CD4-positive, alpha-beta T cell treated with Interleukin-21 for 1 hour (primary cell): ENCODE data around the gene DAO.
"Not testable (repeated sequence)": the region's sequence is repeated elsewhere in the genome, so short reads cannot be mapped to it uniquely, and the experiment has no call there.

ENCODE experiments used
- DNase-seq: peaks from one replicate; pipeline ENCODE4 v3.0.0-alpha.2; 2020

The DAO gene

DNA sequence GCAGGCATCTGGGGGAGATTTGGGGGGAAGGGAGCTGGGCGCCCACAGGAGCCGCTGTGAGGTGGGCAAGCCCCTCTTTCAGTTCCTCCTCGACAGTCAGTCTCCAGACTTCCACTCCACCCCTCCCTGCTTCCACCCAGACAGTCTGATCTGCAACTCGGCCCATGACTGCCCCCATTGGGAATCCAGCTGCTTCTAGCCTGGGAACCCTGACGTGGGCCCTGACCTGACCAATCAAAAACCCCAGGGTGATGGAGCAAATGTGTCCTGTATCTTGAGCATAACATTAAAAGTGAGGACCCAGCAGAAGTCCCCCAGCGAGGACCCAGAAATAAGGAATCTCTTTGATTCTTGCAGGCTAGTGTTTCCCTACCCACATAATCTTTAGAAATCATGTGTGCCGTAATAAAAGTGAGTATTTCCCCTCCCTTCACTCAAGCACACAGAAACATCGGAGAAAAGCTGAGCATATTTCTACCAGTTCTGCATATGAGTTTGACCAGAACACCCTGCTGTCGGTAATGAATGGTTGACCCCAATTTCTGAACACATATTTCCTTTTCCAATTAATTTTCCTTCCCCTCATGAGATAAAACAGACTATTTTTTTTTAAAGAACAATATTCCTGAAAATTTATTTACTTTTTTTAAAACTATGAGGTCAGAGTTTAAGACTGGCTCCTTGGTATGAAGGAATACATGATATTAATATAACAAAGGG, 28.9 kb upstream of the DAO start:
- DNase-seq = peak; percentile 33

DNA sequence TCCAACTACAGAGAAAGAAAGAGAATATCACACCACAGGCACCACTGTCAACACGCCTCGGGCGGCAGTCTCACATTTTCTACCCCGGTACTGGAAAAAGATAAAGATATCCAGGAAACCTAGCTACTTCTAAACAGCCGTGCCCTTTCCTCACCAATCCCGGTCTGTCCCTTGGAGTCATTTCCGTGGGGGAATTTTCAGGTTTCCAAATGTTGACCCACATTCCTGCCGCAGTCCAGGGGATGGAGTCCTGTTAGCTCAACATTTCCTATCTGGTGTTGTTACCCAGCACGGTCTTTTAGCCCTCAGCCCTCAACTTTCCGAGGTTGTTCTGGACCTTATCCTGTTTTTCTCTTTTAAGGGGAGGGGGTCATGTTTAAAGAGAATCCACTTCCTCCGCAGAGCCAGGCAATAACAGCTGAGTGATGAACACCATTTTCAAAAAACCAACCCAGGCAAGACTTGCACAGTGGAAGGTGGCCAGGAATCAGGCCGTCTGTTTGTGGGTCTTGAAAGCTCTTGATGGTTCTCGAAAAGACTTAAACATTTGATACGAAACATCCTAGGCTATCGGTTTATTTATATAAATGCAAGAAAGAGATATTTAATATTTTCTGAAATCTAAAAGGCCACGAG, 27.1 kb upstream of the DAO start:
- DNase-seq = no peak

GRCh38 chr12:108853426-108853825, 26.5 kb upstream of the DAO start:
- no peak for DNase-seq

GRCh38 chr12:108853981-108854446, 25.9 kb upstream of the DAO start:
- no peak for DNase-seq

DNA sequence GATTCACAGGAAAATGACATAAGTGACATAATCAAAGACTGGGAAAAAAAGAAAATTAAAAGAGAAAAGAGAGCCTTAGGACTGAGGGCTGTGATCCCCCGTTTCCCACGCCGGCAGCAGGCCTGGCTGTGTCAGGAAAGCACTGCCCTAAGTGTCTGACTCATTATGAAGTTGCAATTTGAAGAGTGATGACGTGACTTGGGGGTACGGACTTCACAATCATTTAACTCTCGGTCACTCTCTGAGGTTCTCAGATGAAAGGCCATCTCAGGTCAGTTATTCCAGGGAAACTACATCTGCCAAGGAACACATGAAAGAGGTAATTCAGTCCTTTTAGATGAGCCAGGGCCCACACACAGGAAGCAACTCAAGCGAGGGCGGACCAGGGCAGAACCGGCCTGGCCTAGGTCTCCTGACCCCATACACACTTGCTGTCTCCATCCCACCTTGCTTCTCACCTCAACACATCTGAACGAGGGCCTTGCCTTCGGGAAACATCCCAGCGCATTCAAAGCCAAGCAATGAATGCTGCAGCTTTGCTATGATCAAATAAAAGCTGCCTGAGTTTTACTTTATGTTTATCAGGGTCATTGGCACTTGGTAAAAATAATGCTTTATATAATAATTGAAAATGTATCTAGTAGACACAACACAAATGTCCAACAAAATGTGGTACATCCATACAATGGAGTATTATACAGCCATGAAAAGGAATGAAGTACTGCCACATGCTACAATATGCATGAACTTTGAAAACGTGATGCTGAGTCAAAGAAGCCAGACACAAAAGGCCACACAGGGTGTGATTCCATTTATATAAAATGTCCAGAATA, 25.2 kb upstream of the DAO start:
- DNase-seq = no peak

- DNase-seq = no peak
Measured at GRCh38 chr12:108855284-108856169, 24.4 kb upstream of the DAO start.

- no peak for DNase-seq
Measured at GRCh38 chr12:108856170-108856427, 23.8 kb upstream of the DAO start.

DNA sequence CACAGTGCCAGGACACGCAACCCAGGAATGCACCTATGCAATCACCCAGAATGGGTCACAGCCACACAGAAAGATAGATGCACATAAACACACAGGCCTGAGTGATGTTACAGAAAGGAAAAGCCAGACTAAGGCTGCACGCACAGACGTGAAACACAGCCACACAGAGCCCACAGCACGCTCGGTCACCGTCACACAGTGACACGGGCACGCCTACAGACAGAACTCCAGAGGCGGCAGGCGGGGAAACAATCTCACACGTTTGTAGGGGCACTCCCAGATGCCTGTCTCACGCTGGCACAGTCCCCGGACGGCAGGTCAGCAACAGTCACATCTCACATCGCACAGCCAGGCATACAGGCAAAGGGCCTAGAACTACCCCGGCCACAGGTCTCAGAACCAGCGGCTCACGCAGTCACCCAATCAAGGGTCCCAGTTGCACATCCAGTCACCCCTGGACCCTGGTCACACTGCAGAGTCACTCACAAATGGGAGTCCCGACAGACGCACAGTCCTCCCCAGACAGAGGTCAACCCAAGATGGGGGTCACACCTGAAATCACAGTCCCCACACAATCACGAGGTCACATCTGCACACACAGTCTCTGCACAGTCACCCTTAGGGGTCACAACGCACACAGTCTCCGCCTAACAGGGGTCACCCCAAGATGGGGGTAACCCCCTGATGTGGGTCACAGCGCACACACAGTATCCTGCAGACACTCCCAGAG, 23.3 kb upstream of the DAO start:
- DNase-seq = peak; percentile 60

DNA sequence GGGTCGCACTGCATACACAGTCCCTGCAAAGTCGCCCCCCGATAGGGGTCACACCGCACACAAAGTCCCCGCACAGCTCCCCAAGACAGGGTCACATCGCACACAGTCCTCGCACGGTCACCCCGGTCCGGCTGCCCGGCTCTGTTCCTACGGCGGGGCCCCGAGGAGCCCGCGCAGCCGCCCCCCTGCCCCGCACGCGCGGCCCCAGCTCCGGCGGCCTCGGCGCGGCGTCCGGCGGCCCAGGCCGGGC, 22.8 kb upstream of the DAO start:
- DNase-seq = no peak

- no peak for DNase-seq
Measured at GRCh38 chr12:108858311-108859074, 21.4 kb upstream of the DAO start.

GRCh38 chr12:108859141-108859922, 20.6 kb upstream of the DAO start:
- not testable (repeated sequence) for DNase-seq

- DNase-seq = no peak
Measured at GRCh38 chr12:108859923-108860291, 20.0 kb upstream of the DAO start.

GRCh38 chr12:108860443-108860842, 19.4 kb upstream of the DAO start:
- no peak for DNase-seq

GRCh38 chr12:108861878-108862587, 17.9 kb upstream of the DAO start:
- peak; percentile 29 for DNase-seq

- DNase-seq = no peak
Measured at GRCh38 chr12:108862588-108862959, 17.3 kb upstream of the DAO start.

- no peak for DNase-seq
Measured at GRCh38 chr12:108865169-108865568, 14.7 kb upstream of the DAO start.

DNA sequence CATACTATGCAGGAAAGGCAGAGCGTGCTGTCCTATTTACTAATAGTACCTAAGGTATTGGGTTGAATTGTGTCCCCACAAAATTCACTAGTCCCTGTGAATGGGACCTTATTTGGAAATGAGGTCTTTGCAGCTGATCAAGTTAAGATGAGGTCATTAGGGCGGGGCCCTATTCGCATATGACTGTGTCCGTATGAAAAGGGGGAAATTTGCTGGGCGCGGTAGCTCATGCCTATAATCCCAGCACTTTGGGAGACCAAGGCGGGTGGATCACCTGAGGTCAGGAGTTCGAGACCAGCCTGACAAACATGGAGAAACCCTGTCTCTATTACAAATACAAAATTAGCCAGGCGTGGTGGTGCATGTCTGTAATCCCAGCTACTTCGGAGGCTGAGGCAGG, 13.8 kb upstream of the DAO start:
- DNase-seq = not testable (repeated sequence)

GRCh38 chr12:108868781-108869180, 11.1 kb upstream of the DAO start:
- DNase-seq = no peak

DNA sequence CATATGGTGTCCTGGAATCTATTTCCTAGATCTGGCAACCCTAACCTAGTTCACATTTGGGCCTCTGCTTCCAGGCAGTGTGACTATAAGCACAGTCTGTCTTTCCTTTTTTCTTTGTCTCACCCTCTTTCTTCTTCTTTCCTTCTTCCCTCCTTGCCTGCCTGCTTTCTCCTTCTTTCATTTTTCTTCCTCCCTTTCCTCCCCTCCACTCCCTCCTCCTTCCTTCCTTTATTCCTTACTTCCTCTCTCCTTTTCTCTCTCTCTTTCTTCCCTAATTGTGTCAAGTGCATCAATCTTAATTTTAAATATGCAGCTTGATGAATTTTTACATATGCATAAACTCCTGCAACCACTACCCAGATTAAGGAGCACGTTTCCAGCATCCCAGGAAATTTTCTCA, 4.6 kb upstream of the DAO start:
- no peak for DNase-seq

DNA sequence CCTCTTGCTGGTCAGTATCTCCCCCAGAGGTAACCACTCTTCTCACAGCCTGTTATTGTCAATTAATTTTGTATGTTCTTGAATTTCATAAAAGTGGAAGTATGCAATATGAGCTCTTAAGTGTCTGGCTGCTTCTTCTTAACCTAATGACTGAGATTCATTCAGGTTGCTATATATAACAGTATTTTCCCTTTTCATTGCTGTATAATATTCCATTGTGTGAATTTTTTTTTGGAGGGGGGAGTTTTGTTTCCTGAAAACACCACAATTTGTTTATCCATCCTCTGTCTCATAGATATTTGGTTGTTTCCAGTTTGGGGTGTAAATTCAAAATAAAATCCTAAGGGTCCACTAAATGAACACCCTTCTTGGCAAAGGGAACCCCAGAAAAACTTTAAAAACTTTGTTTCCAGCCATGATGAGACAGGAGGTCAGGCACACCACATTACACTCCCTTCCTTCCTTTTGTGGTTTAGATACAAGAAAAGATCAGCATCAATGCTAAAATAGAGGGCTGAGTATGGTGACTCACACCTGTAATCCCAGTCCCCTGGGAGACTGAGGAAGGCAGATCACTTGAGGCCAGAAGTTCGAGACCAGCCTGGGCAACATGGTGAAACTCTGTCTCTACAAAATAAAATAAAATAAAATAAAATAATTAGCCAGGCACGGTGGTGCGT, 4.1 kb upstream of the DAO start:
- DNase-seq = no peak
